NCI-H1436 (cell line): ENCODE data around the gene RCAN1.
"Not testable (repeated sequence)": the region's sequence is repeated elsewhere in the genome, so short reads cannot be mapped to it uniquely, and the experiment has no call there.

Experiments
- DNase-seq: peaks from one replicate; lab custom pipeline; 2025; lab: John Stamatoyannopoulos, UW

The RCAN1 gene

DNA sequence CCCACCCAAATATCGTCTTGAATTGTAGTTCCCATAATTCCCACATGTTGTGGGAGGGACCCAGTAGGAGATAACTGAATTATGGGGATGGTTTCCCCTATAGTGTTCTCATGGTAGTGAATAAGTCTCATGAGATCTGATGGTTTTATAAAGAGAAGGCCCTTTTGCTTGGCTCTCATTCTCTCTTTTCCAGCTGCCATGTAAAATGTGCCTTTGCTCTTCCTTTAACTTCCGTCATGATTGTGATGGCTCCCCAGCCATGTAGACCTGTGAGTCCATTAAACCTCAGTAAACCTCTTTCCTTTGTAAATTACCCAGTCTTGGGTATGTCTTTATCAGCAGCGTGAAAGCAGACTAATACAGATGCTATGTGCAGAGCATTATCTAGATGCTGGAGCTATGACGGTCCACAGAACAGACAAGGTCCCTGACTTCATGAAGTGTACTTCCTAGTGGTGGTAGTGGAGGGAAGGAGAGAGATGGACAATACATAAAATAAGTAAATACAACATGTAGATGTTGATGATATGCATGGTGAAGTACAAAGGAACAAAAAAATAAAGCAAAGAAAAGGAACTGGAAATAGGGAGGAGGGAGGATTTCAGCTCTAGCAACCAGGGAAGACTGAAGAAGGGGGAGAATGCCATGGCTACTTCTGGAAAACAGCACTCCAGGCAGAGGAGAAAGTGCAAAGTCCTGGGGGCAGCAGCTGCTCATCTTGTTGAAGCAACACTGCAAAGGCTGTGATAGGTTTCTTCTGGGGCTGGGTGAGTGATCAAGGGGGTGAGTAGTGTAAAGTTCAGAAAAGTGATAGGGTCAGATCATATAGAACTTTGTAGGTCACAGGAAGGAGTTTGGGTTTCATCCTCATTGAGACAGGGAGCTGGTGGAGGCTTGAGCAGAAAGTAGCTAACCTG, 6.8 kb upstream of the RCAN1 start:
- DNase-seq: no peak

DNA sequence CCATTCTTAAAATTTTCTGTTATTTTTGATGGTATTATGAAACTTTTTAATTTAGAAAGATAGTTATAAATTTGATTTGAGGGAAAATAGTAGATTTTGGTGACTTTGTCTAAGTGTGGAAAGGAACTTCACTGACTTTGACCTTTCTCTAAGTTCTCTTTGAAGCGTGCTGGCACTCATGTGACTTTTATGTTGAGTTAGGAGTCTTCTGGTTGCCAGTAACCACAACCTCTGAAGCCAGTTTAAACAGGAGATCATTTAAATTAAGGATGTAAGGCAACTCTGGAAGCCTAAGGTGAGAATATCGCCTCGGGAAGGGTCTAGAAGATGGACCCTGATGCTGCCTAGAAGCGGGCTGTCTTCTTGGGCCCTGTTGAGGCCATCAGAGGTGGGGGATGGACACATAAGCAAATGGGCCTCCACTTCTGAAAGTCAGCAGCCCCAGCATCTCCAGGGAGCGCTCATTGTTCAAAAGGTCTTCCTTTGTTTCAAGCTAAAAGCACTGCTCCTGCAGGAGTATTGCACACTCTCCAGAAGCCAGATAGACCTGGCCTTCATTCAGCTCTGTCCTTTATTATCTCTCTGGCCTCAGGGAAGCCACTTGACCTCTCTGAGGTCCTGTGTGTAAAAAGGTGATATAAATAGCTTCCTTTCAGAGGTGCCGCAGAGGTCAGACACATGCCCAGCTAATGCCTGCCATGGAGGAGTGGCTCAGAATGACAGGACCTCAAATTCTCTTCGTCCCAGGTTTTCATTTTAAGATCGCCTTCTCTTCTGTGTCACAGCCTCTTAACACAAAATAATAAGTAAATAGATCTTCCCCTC, 5.1 kb upstream of the RCAN1 start:
- no peak for DNase-seq

DNA sequence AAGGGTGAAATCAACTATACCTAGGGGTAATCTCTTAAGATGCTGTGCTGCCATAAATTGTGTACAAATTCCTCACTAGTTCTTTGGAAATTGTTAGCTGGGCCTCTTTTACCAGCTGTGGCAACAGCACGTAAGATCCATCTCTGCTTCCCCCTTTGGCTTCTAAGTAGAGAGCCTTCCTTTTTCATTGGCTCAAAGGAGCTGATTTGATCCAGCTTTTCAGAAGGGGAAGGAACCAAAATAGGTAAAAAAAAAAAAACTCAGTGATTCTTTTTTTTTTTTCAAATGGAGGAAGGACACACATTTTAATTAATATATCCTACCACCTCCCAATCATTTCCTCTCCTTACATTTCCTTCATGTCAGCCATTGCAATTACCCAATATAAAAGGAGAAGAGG, 4.0 kb upstream of the RCAN1 start:
- no peak for DNase-seq

DNA sequence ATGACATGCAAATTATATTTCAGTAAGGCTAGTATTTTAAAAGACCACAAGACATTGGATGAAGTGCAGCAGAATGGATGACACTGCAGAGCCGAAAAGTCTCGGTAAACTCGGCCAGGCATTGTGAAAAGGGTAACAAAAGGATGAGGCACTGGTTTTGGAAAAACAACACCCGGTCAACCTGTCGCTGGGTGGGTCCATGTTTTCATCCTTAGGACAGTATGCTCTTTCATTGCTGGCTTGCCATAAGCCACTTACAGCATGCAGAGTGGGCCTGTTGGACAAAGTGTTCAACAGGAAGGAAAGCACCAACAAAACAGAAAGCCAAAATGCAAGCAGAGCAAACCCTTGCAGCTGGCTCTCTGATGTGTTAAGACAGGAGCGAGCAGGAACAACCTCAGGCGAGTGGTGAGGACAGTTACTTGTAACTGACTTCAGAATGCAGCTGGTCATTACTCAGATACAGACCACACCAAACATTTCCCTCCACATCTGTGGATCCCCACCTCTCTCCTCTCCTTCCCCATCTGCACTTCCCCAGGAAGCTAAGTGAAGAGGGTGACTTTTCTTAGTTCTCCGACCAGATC, 2.9 kb upstream of the RCAN1 start:
- DNase-seq: no peak

DNA sequence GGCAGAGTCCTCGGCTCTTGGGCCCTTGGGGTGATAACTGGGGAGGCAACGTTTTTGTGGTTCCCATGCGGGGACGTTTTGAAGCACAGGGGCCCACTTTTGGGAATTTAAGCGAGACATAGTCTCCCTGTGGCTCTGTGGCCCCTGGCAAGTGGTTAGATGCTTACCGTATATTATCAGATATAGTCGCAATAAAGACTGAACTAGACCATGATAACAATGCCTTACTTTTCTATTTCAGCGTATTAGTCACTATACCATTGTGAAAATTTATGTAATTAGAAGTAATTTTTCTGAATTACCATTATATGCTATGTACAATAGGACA, 538 bp upstream of the RCAN1 start:
- no peak for DNase-seq

DNA sequence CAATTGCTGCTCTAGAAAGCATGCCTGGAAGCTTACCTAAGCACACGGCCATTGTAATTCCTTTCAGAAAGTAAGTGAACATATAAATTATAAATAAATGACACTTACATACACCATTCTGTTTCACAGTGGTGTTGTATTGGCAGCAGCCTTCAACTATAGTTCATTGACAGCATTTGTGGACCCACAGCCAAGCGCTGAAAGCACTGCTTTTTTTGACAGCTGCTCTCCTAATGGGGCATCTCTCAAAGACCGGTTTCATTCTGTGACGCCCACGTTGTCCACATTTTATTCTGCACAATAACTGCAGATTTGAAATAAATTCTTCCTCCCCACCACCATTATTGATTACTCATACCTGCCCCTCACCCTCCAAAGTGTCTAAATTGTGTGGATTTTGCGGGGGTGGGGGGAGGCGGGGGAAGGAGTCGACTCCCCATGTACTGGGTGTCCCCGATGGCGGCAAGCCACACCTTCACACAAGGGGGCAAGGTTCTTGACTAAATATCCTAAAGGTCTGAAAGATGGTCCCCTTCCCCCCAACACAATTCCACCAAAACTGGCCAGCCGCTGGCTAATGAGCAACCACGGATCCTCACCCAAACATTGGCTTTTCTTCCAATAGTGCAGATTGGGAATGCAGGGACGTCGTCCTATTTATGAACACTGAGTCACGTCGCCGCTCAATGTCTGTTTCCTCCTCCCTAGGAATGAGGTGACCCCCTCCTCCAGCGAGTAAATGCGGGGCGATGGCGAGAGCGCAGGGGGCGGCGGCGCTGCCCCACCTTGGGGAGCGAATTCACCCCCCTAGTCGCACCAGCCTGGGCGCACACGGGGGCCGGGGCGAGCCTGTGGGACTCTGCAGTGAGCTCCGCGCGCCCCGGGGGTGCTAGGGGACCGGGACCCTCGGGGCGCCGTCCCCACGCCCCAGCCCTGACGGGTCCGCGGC, 960 bp downstream of the RCAN1 start:
- DNase-seq: no peak

DNA sequence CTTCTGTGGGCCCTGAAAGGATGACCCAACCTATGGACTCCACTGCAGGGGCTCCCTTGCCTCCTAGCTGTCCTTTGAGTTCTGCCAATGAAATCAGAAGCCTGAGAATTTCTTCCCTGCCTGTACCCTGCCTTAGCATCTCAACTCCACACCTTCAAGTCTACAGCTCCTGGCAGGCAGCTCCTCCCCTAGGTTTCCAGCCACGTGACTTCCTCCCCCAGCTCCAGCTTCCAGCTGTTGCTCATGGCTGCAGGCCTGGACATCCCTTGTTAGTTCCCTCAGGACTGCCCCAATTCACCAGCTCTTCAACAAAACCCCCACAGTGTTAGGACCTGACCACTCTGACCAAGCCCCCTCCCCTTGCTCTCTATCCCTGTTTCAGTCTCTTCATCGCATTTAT, 2.4 kb downstream of the RCAN1 start:
- no peak for DNase-seq

DNA sequence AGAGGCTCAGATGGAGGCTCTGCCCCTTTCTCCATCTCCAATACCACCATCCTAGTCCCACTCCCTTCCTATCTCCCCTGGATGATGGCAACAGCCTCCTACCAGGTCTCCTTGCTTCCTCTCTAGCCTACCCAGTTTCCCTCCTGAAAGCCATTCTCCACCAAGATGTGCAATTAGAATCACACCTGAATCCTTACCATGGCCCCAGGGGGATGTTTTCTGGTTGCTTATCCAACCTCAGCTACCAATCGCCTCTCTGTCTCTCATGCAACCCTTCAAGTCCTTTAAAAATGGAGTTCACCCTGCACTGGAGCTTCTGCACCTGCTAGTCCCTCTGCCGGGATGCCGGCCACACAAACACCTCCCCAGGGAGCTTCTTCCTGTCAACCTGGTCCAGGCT, 2.9 kb downstream of the RCAN1 start:
- DNase-seq: no peak

DNA sequence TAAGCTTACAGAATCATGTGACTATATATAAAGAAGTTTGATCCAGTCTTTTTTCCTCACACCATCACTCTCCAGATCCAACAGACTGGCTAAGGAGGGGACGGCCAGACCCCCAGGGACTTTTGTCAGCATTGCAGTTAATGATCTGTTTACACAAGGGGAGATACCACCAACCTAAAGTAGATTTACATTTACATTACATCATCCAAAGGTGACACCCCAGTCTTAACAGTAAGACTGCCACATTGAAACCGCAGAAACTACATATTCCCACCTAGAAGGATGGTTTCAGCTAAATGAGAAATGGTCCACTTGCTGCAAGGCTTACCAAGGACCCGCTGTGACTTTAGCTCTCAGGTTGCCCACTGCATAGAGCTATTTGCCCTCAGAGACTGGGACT, 3.4 kb downstream of the RCAN1 start:
- DNase-seq: no peak

DNA sequence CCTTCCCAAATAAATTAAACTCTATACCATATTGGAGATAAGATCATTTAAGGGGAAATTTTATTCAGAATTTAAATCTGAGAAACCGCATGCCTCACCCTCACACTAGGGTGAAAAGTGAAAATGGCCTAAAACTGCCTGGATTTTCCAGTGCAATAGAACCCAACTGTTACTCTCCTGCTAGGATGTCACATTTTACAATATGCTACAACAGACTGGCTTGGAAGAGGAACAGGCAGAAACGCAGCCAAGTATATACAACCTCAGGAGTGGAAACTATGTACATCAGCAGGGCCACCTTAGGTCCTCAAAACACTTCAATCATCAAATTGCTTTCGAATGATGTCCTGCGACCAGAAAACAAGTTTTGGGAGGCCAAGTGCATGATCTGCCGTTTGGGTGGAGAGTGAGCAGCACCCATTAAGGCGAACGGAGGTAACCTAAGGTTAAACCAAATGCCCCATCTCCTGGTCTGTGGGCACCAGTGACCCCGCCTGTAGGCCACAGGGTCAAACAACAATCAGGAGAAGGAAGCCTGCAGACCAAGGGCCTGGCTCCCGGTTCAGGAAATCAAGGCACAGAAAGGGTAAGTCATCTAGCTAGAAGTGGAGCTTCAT, 4.9 kb downstream of the RCAN1 start:
- no peak for DNase-seq

DNA sequence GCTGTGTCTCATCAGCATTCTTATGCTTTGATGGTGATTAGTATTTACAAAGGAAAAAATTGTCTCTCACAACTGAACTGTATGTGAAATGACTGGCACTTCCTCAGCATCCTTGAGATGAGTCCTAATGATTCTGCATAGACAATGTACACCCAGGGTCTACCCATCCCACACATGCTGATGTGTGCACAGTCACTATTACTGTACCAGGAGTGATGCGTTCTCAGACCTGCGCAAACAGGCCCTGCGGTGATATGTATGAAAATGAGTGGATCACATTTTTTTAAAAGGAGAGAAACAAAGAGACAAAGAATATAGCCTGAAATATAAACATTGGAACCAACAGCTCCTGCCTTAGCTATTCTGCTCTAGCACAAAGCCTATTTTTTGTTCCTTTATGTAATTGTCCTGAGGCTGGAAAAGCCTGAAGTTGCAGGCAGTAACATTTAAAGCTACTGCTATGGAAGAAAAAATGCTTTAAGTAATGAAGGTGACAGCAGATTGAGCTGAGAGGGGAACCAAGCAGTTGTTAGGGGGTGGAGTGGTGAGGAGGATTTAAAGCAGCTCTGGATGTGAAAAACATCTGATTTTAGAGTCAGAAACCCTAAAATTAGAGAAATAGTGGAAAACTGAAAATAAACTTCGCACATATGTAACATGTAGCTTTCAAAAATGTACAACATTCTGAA, 5.5 kb downstream of the RCAN1 start:
- no peak for DNase-seq

DNA sequence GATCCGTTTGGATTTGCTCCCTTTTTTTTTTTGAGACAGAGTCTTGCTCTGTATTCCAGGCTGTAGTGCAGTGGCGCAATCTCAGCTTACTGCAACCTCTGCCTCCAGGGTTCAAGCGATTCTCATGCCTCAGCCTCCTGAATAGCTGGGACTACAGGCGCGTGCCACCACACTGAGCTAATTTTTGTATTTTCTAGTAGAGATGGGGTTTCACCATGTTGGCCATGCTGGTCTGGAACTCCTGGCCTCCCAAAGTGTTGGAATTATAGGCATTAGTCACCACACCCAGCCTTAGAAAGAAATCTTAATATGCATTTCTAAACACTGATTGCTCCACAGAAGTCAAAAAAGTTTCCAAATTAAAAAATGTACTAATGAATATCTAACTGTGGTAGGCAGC, 7.5 kb downstream of the RCAN1 start:
- DNase-seq: not testable (repeated sequence)

DNA sequence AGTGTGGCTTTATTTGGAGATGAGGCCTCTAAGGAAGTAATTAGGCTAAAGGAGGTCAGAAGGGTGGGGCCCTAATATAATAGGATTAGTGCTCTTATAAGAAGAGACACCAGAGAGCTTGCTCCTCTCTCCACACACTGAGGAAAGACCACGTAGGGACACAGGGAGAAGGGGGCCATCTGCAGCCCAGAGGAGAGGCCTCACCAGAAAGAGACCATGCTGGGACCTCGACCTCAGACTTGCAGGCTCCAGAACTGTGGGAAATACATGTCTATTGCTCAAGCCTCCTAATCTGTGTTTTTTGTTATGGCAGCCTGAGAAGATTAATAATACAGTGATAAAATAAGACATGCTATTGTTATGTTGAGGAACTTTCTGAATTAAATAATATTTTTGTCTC, 8.3 kb downstream of the RCAN1 start:
- no peak for DNase-seq

DNA sequence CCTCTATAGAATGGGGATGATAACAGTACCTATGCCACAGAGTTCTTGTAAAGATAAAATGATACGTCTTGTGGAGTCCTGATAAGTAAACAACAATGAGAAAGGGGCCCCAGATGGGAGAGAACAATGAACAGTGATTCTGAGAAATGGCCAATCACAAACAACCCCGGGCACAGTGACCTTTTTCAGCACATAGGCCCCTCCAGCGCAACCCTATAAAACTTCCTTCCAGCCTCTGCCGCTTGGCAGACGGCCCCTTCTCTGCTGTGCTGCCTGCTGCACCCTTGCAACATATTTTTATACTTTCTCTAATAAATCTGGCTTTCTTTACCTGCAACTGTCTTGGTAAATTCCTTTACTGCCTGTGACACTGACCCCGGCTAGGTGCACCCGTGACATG, 8.9 kb downstream of the RCAN1 start:
- DNase-seq: no peak

DNA sequence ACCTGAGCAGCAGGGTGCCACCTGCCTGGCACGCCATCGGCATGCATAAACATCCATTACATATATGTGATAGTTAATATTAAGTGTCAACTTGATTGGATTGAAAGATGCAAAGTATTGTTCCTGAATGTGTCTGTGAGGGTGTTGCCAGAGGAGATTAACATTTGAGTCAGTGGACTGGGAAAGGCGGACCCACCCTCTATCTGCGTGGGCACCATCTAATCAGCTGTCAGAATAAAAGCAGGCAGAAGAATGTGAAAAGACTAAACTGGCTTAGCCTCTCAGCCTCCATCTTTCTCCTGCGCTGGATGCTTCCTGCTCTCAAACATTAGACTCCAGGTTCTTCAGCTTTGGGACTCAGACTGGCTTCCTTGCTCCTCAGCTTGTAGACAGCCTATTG, 10.0 kb downstream of the RCAN1 start:
- DNase-seq: not testable (repeated sequence)

DNA sequence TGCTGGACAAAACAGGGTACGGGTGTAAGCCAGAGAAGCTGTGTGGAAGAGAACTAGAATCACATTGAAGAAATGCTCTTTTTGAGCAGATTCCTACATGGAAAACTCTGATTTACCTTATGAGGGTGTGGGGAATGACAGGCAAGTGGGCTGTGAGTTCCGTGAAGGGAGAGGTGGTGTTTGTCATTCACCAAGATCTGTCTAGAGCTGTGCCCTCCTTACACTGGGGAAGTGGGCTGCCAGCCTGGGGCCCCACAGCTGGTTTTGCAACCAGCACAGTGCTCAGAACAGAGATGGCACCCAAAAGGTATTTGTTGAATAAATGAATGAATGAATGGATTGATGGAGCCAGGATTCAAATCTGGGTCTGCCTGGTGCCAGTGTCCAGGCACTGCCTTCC, 10.4 kb downstream of the RCAN1 start:
- DNase-seq: no peak

DNA sequence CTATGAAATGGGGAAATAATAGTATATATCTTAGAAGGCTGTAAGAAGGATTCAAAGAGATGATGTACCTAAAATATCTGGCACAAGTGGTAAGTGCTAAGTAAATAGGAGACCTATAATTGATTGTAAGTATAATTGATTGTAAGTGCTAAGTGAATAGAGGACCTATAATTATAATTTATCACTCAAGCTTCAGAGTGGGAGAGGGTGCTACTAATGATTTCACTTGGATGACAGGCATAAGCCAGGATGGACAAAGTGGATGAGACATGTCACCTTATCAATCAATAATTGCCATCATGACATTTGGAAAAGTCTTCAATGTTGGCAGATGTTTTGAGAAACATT, 11.2 kb downstream of the RCAN1 start:
- no peak for DNase-seq

DNA sequence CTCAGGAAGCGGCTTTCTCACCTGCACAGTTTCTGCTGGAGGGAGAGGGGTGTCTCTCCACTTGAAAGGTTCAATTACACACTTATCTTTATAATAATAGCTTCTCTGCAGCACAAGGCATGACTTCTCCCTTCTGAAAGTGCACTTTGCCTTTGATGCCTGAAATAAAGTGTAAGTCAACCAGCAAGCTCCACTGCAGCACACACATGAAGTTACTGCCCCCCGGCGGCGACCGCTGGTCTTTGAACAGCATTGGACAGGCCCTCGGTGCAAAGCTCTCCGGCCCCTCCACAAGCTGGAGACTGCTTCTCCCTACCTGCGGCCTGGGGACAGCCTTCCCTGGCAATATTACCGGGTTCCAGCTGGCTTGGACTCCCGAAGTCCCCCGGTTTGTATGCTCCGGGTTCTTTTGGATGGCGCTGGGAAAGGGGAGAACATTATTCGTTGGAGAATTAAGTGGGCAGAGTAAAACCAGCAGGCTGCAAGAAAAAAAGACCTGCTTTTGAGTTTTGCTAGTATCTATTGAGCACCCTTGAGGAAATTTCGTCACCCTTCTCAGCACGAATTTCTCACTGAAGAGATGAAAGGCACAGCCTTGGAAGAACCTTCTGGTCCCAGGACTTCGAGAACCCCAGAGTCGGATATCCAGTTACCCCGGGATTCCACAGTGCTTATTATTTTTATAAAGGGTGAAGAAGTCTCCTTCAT, 11.8 kb downstream of the RCAN1 start:
- DNase-seq: peak; percentile 84

DNA sequence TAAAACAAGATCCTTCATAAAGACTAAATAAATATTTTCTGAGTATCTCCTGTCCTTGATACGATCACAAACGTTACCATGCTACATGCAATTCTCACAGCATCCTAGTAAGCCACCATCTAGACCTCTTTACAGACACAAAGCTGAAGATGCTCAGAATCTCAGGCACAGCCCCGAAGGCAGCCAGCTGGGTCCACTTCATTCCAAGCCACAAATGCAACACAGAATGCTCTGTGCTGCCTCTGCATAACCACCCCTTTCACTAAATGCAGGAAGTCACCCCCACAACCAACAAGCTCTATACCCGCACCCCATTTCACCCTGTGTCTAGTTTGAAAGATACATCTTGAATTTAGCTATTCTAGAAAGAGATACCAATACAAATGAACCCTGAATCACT, 12.9 kb downstream of the RCAN1 start:
- DNase-seq: no peak

DNA sequence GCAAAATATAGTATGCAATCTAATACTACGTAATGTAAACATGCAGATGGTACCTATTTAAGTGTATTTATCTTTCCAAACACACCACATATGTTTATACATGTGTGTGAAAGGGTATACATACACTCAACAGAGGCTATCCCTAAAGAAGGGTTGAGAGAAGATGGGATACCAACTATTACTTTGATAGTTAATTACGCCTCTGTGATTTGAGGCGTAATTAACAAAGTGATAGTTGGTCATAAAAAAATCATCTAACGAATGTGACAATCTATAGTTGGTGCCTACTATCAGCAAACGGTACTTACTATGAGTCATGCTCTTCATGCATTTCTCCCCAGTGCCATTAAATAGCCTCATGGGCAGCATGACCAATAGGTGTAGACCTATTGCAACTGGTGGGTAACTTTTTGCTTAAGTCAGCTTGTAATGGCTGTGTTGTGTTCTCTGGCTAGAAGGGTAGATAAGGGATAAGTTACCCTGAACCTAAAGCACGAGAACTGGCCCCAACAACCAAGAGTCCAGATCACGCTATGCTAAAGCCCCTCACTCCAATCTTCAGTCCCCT, 15.3 kb downstream of the RCAN1 start:
- no peak for DNase-seq
